ENCODE data around the gene ZMYND10.
A peak's percentile ranks its signal among the peaks of the same experiment; 100 is the strongest.

ZMYND10 gene

DNA sequence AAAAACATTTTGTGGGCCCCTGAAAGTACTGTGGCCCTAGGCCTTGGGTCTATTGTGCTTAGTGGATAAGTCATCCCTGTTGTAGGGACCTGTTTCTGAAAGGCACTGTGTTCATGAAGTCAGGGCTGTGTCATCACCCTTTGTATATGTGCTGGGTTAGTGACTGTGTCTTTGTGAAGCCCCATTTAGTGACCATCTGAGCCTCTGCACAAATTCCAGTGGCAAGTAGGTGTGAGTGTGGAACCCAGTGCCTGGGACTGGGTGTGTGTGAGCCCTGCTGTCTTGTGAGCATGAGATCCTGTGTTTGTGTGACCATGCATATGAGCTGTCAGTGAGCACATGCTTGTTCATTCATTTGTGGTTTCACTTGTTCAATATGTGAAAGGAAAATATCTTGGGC is 40.9 kb downstream of the ZMYND10 start:
- no peak for DNase-seq (ENCODE audit: low spot score)
- FAIRE-seq, result no peak

DNA sequence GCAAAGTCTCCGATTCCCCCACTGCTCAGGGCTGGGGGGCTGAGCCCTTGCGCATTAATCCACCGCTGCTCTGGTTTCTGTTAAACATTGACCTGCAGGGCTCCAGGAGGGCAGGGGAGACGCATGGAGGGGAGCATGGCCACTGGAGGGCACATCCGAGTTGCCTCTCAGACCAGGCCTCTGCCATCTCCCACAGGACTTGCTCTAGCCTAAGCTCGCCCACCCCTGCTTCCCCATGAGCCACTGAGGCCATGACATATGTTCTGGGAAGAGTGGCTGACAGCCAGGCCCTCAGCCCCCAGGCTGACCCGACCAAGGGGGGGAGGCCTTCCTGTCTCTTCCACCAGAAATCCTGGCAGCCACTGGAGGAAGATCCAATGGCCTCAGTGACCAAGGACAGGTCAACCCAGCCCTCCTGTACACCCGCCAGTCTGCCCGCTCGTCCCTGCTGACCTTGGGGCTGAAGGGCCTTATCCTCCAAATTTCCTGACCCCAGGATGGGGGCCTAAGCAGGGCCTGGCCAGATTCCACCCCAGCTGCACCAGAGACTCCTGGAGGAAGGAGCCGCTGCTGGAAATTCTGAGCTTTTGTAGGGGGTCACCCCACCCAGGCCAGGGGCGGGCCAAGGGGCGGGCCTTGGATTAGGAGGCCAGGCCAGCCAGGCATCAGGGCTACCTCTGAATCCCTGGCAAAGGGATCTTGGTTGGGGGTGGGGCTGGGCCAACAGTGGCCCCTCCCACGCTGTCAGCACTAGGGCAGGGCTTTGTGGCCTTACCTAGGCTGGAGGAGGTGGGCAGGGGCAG is 42.3 kb downstream of the ZMYND10 start, which contains the start of gene HYAL1:
Gene HYAL1 (minus strand): TSS at position 562 of the 803 bp plus-strand sequence. CDS start 618 bp downstream, outside the sequence.
- no peak for DNase-seq (ENCODE audit: low spot score)

DNA sequence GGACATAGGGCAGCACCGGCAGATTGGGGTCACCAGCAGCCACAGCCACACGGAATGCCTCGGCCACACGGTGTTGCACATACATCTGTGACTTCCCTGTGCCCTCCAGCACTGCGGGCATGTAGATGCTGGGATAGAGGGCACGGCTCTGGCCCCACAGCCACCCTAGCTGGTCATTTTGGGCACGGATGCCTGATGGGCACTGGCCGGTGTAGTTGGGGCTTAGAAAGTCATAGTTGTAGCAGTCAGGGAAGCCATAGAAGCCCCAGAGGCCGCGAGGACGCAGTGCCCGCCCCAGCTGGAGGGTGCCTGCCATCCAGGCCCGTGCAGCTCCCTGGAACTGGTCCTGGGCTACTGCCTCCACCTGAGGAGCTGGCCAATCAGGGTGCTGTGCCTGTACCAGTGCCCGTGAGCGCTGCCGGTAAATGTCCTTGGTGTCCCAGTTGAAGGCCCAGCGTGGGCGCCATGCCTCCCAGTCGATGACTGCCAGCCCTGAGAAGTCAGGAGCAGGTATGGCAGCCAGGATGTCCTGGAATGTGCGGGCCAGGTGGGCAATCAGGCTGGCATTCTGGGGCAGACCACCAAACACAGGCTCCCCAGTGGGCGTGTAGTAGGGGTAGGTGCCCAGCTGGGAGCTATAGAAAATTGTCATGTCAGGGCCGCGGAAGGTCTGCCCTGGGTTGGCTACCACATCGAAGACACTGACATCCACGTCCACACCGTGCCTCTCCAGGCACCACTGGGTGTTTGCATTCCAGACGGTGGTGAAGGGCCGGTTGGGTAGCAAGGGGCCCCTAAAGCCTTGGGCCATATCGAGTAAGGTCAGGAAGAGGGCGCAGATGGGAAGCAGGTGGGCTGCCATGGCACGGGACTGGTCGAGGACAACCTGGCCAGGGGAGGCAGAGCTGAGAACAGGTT is 43.2 kb downstream of the ZMYND10 start:
- no peak for DNase-seq (ENCODE audit: low spot score)
- no peak for FAIRE-seq

More for the DNA sequence above, 42.3 kb downstream of the ZMYND10 start, which contains the start of gene HYAL1:
- no peak for FAIRE-seq

DNA sequence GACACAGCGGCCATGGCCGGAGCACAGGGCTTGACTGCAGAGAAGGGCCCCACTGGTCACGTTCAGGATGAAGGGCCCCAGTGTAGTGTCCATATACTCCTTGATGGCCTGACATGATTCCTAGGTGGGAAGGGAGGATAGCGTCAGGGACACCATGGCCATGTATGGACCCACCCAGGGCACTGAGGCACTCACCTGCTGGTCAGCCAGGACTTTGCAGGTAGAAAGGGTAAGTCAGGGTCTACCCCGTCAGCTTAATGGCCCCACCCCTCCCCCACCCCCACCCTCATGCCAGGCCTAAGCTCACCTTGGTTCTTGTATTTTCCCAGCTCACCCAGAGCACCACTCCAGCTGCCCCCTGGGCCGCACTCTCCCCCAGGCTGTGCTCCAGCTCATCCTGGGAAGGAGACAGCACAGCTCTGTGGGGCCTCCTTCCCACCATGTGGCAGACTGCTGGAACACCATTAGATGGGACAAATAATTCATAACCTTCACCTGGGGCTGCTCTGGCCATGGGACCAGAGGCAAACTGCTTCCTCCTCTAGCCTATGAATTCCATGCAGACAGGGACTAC is 44.8 kb downstream of the ZMYND10 start:
- FAIRE-seq (no peak), DNase-seq (ENCODE audit: low spot score) (no peak)

DNA sequence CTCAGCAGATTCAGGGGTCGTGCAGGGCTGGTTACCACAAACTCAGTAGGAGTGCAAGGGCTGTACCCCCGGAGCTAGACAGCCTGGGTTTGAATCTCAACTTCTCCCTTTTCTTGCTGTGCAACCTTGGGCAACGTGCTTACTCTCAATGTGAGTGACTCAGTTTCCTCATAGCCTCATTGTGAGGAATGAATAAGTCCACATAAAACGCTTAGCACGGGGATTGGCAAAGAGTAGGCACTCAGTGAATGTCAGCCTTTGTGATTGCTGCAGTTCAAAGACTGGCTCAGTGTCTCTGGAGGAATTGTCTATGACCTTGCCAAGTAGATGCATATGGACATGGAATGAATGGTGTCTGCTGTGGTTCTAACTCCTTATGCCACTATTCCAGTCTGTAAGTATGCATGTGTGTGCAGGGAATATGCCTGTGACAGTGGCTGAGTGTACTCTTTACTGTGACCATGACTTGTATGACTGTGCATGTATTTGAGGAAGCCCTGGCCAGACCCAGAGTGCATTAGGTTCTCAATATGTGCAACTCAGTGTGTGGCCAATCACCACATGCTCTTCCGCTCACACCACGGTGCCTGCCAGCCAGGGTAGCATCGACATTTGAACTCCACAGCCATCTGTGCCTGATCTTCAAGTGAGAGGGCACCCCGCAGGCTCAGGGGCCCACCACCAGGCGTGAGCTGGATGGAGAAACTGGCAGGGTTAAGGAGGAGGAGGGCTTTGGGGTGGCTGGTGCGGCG is 45.4 kb downstream of the ZMYND10 start:
- no peak for DNase-seq (ENCODE audit: low spot score)
- peak; percentile 20 for FAIRE-seq

DNA sequence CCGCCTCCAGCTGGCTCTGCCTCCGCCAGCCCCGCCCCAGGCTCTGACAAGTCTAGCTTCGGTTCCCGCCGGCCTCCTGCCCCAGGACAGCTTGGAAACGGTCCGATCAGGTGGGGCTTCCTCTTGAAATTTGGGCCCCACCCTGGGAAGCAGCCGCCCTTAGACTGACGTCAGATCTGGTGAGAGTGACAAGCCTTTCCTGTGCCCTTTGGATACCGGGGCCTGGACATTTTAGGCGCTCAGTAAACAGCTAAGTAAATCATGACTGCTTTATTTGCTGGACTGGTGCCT is 45.9 kb downstream of the ZMYND10 start:
- FAIRE-seq (no peak), DNase-seq (ENCODE audit: low spot score) (no peak)

DNA sequence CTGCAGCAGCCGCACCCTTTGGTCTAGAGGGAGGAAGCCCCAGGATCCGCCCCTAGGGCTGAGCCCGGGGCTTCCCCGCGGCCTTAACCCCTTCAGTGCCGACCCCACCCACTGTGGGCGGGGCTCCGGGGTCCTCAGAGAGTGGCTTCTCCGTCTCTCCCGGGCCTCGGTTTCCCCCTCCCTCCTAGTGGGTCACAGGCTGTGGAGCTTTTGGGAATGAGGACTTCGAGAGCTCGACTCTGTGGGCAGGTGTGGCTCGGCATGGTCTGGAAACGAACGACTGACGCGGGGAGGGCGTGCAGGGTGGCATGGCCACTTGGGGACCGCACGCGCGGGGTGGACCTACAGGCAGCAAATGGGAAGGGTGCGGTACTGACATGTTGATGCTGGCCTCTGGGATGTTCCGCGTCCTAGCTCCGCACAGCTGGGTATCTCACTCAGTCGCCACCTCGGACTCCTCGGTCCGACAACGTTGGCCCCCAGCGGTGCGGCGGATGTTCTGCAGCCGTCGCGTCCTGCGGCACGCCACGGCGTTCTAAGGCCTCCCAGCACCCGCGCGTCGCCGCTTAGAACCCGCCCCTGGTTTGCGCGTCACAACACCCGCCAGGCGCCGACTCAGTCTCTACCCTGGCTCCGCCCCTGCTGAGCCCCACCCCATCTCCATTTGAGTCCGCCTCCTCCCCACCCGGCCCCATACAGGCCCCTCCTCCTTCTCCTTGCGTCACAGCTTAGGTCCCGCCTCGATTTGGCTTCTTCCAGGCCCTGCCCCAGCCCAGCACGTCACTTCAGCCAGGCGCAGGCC is 46.5 kb downstream of the ZMYND10 start, which contains the start of the genes HYAL3 and NAA80:
Gene HYAL3 (minus strand): TSS at position 570 of the 802 bp plus-strand sequence. CDS start 3,803 bp downstream, outside the sequence.
Gene NAA80 (minus strand): TSS at position 570 of the 802 bp plus-strand sequence. CDS start 1,942 bp downstream, outside the sequence.
- peak; percentile 92 for FAIRE-seq

DNA sequence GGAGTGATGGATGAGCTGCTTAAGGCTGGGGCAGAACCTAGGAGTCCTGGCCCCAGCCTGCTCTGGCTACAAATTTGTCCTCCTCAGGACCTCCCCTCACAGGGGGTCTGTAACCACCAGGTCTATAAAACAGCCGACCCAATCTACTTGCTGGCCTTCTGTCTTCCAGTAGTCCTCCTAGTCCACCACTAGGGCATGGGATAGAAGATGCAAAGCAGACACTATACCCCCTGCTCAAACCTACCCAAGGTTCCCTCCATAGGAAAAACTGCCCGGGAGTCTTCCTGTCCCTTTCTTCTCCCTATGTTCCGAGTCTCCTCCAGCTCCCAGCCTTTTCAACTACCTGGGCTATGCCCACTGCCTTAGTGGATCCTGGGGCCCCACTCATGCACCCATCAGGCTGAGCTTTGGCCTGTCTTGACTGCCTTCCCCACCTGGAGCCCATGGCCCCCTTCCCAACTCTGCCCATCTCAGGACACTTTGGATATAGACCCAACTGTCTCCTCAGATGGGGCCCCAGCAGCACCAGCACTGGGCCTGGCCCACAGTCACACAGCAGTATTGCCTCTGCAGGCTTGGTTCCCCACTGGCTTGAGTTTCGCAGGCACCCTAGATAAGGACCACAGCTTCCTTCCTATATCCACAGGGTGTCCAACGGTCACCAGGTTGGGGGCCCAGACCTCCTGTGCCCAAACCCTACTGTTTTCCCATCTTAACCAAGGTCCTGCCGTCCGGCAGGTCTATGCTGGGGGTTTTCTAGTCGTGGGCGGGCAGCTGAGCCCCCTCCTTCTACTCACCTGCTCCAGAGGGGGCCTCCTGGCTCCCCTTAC is 47.4 kb downstream of the ZMYND10 start:
- no peak for FAIRE-seq

More for the DNA sequence above, 46.5 kb downstream of the ZMYND10 start, which contains the start of the genes HYAL3 and NAA80:
- DNase-seq (ENCODE audit: low spot score), result peak; percentile 99

DNA sequence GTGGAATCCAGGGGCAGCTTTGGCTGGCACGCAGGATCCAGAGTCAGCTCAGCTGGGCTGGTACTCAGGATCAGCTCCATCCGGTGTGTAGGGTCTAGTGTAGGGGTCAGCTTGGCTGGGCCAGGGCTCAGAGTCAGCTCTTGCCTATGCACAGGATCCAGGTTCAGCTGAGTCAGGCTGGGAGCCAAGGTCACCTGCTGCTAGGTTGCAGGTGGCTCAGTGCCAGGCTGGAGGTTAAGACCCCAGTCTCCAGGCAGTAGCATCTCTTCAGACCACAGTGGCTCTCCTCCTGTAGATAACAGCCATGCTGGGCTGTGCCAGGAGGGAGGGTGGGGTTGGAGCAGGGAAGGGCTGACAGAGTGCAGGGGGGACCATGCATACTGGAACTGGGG is 48.2 kb downstream of the ZMYND10 start:
- FAIRE-seq (no peak), DNase-seq (ENCODE audit: low spot score) (no peak)

More for the DNA sequence above, 47.4 kb downstream of the ZMYND10 start:
- DNase-seq (ENCODE audit: low spot score), result no peak

DNA sequence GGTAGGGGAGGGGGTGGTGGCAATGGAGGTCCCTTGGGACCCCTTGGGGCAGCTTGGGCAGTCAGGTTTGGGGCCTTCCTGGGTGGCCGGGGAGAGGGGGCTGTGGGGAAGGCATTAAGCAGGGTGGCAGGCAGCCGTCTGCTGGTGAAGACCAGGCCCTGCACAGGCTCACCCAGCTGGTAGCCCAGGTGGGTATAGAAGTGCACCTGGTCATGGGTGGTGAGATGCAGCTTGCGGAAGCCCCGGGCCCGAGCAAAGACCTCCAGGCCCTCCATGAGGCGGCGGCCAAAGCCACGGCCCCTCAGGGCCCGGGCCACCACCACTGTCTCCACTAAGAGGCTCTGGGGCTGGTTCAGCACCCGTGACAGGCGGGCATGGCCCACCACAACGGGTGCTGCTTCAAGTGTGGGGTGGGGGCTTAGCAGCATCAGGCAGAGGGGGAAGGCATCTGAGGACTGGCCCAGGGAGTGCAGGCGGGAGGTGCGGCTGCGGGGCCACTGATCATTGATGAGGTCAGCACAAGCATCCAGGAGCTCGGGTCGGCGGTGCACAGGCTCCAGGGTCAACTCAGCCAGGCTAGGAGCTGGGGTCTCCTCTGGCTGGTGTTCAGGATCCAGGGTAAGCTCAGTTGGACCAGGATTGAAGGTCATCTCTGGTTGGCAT is 48.7 kb downstream of the ZMYND10 start:
- DNase-seq (ENCODE audit: low spot score) (no peak), FAIRE-seq (no peak)

DNA sequence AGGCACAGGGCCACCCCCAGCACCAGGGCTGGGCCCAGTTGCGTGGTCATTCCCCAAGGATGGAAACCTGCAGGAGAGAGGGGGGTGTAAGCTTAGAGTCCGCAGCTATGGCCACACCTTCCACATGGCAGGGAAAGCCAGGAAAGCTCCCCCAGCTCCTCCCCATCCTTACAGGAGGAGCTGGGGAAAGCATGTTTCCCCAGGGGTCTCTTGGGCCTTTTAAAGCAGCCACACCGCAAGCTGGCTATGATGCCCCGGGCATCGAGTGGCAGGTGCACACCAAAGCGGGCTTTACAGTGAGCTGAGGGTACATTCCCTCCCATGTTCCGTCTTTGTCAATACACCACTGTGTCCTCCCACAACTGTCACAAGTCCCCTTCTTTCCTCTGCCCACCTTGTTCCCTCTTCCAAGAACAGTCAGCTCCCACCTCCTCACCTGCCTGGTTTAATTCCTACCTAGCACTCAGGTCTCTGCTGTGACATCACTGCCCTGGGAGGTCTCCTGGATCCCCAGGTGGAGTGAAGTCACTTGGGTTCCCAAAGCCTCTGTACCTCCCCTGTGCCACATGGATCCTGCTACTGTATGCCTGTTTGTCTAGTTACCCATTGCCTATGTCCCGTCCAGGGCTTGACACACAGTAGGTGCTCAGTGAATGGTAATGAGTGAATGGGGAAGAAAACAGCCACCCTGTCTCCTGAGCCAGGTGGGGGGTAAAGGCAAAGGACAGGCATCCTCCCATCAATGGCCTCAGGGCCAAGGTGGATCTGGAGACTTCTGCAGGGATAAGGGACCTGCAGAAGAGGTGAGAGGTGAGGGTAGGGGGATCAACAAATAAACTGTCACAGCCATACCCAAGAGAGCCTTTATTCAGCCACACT is 49.7 kb downstream of the ZMYND10 start:
- FAIRE-seq, result no peak

DNA sequence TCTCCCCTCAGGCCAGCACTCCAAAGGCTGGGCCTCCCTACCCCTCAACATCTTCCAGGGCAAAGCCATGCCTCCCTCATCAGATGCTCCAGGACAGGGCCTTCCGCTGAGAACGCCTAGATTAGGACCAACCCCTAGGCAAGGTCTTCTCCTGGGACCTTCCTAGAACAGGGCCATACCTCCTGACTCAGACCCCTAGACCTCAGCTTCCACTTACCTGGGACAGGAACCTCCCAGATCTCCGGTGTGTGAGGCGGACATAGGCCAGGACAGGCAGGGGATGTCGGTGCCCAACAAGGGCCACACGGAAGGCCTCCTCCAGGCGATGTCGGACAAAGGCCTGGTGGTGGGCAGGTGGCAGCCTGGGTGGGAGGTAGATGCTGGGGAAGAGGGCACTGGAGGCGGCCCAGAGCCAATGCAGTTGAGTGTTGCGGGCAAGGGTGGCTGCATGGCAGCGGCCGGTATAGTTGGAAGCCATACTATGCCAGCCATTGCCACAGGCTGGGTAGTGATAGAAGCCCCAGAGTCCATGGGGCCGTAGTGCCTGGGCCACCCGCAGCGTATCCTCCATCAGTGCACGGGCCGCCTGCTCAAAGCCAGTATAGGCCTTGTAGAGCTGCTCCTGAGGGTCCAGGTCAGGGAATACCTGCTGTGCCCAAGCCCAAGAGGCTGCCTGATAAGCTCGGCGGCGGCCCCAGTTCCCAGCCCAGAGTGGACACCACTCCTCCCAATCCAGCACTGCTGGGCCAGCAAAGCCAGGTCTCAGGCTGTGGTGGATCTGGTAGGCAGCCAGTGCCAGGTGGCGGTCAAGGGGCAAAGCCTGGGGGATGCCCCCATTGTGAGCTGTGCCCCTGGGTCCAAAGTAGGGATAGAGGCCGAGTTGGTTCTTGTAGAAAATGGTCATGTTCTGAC is 50.8 kb downstream of the ZMYND10 start:
- DNase-seq (ENCODE audit: low spot score), result no peak
- no peak for FAIRE-seq

More for the DNA sequence above, 49.7 kb downstream of the ZMYND10 start:
- no peak for DNase-seq (ENCODE audit: low spot score)

DNA sequence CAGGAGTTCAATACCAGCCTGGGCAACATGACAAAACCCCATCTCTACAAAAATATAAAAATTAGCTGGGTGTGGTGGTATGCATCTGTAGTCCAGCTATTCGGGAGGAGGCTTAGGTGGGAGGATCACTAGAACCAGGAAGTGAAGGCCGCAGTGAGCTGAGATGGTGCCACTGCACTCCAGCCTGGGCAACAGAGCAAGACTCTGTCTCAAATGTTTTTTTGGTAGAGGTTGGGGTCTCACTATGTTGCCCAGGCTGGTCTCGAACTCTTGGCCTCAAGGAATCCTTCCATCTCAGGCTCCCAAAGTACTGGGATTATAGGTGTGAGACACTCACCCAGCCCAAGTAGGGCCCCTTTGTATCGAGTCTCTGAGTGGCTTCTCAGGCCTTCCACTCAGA is 51.4 kb downstream of the ZMYND10 start:
- DNase-seq (ENCODE audit: low spot score), result no peak
- no peak for FAIRE-seq

DNA sequence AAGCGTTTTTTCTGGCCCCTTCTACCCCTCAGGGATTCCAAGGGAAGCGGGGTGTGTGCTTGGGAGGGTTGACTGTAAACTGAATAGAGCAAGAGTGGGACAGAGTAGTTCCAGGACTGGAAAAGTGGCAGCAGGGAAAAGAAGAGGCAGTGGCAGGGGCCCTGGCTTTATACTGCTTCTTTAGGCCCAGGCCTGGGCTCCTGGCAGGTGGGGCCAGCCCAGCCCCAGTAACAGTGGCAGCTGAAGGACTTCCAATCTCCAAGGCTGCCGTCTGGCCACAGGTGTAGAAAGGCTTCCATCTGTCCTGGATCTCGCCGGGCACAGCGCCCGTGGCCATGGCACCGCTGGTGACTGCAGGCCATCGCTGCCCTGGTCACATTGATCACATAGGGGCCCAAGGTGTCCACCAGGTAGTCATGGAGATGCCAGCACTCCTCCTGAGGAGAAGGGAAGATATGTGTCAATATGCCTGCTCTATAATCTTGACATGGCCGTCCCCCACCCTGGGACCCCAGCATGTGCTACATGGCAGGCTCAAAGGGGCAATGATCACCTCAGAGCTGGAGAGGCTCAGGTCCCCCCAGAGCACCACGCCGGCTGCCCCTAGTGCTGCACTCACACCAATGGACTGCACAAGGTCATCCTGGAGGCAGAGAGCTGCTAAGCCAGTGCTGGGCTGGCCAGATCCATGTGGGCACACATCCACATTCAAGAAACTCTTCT is 52.3 kb downstream of the ZMYND10 start:
- FAIRE-seq (peak; percentile 32), DNase-seq (ENCODE audit: low spot score) (no peak)

DNA sequence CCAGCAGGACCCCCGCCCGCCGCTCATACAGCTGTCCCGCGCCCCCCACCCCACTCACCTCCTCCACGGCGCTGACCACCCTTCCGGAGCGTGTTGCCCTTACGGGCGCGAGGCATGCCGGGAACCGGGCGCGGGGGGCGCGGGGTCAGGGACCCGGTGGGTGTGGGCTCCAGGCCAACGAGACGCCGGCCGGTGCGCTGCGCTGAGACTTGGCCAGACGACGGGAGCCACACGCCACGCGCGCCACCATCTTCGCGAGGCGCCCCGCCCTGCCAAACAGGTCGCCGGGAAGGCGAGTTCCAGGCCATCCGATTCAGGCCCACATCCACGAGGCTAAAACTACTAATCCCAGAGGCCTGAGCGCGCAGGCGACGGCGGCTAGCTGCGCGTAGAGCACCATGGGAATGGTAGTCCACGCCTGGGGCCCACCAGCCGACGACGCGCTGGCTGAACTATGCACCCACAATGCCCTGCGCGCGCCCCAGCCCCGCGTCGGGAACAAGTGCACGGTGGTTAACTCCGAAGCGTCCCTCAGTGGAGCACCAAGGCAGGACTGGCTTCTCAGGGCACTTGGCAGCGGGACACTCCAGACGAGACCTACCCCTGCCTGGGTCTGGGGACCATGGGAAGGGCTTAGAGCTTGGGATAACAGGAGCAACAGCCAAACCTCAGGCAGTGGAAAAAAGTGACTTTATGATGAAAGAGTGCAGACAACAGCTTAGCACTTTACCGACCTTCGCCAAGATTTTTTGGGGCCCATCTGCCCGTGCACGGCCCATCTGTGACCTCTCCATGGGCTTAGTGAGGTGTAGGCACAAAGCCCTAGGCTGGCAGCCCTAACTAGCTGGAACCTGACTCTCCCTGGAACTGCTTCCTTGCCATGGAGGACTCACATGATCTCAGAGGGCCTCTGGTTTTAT is 53.1 kb downstream of the ZMYND10 start, which contains the start of gene IFRD2:
Gene IFRD2 (minus strand): TSS at position 271 of the 920 bp plus-strand sequence. CDS start 155 bp downstream, at position 116.
- peak; percentile 97 for DNase-seq (ENCODE audit: low spot score)
- peak; percentile 99 for FAIRE-seq

Measured in urothelium cell line (cell line).